H9 (cell line): Measurements from ENCODE around the gene AFG1L. TPM values are rescaled to one million over a fixed set of nuclear protein-coding genes. Genes with fewer than 3 reads are reported as not detected.

Experiments used
- DNase-seq: peaks from one replicate; pipeline ENCODE4 v3.0.0-alpha.2; 2017
- H2AFZ ChIP-seq: one replicate; pipeline ENCODE4 v1.6.1; 2013; ENCODE audit warnings: mild to moderate bottlenecking, low read length, control low read depth, moderate library complexity
- H2AK5ac ChIP-seq: 2 replicates; pipeline ENCODE4 v1.6.1; 2013; ENCODE audit warnings: low read length, control low read depth, mixed read lengths; ENCODE audit not compliant: insufficient read length
- H2BK120ac ChIP-seq: one replicate; pipeline ENCODE4 v1.6.1; 2013; ENCODE audit warnings: low read depth, mild to moderate bottlenecking, low read length, control low read depth, inconsistent platforms; ENCODE audit not compliant: poor library complexity, severe bottlenecking
- H2BK12ac ChIP-seq: 2 replicates; pipeline ENCODE4 v1.6.1; 2013; ENCODE audit warnings: low read length, control low read depth, mixed read lengths, low read depth; ENCODE audit not compliant: insufficient read length
- H2BK15ac ChIP-seq: 2 replicates; pipeline ENCODE4 v1.6.1; 2013; ENCODE audit warnings: low read depth, low read length, control low read depth
- H2BK20ac ChIP-seq: one replicate; pipeline ENCODE4 v1.6.1; 2013; ENCODE audit warnings: low read depth, mild to moderate bottlenecking, low read length, control low read depth, inconsistent platforms; ENCODE audit not compliant: poor library complexity, severe bottlenecking
- H2BK5ac ChIP-seq: 2 replicates; pipeline ENCODE4 v1.6.1; 2013; ENCODE audit warnings: low read length, control low read depth, mixed read lengths; ENCODE audit not compliant: insufficient read length
- H3K14ac ChIP-seq: 2 replicates; pipeline ENCODE4 v1.6.1; 2013; ENCODE audit warnings: low read length, control low read depth; ENCODE audit not compliant: insufficient read depth
- H3K18ac ChIP-seq: 2 replicates; pipeline ENCODE4 v1.6.1; 2013; ENCODE audit warnings: low read depth, mild to moderate bottlenecking, mixed read lengths, low read length, control low read depth; ENCODE audit not compliant: insufficient read length
- H3K23ac ChIP-seq: 2 replicates; pipeline ENCODE4 v1.6.1; 2013; ENCODE audit warnings: low read length, control low read depth, mixed read lengths, low read depth; ENCODE audit not compliant: insufficient read length
- H3K23me2 ChIP-seq: 2 replicates; pipeline ENCODE4 v1.6.1; 2013; ENCODE audit warnings: low read depth, mild to moderate bottlenecking, mixed read lengths, low read length, control low read depth; ENCODE audit not compliant: insufficient read length, poor library complexity, severe bottlenecking
- H3K27ac ChIP-seq: 2 replicates; pipeline ENCODE4 v1.5.1; 2013; ENCODE audit warnings: low read length, control low read depth, mixed read lengths, low read depth; ENCODE audit not compliant: insufficient read length
- H3K27me3 ChIP-seq: 2 replicates; pipeline ENCODE4 v1.6.1; 2013; ENCODE audit warnings: low read length, control low read depth, inconsistent platforms; ENCODE audit not compliant: insufficient read depth
- H3K4ac ChIP-seq: 2 replicates; pipeline ENCODE4 v1.6.1; 2013; ENCODE audit warnings: low read depth, mild to moderate bottlenecking, control low read depth, inconsistent platforms, low read length, moderate library complexity
- H3K4me1 ChIP-seq: 2 replicates; pipeline ENCODE4 v1.6.1; 2013; ENCODE audit warnings: low read length, control low read depth, inconsistent platforms; ENCODE audit not compliant: insufficient read depth
- H3K4me2 ChIP-seq: 2 replicates; pipeline ENCODE4 v1.6.1; 2013; ENCODE audit warnings: low read length, control low read depth, mixed read lengths; ENCODE audit not compliant: insufficient read length, insufficient read depth
- H3K56ac ChIP-seq: 2 replicates; pipeline ENCODE4 v1.6.1; 2013; ENCODE audit warnings: low read depth, mild to moderate bottlenecking, mixed read lengths, low read length, control low read depth; ENCODE audit not compliant: insufficient read length
- H3K79me1 ChIP-seq: 2 replicates; pipeline ENCODE4 v1.6.1; 2013; ENCODE audit warnings: low read depth, mild to moderate bottlenecking, moderate library complexity, low read length, control low read depth, inconsistent platforms; ENCODE audit not compliant: insufficient read depth, poor library complexity, severe bottlenecking
- H3K79me2 ChIP-seq: 2 replicates; pipeline ENCODE4 v1.6.1; 2013; ENCODE audit warnings: low read length, control low read depth, inconsistent platforms; ENCODE audit not compliant: insufficient read depth
- H3K9ac ChIP-seq: 2 replicates; pipeline ENCODE4 v1.6.1; 2013; ENCODE audit warnings: low read length, control low read depth, mixed read lengths; ENCODE audit not compliant: insufficient read length; ENCODE audit errors: extremely low read depth
- H3K9me3 ChIP-seq: one replicate; pipeline ENCODE4 v1.6.1; 2013; ENCODE audit warnings: low read depth, low read length, inconsistent platforms; ENCODE audit not compliant: control insufficient read depth
- H3T11ph ChIP-seq: one replicate; pipeline ENCODE4 v1.6.1; 2013; ENCODE audit warnings: mild to moderate bottlenecking, low read length, control low read depth, inconsistent platforms
- H4K20me1 ChIP-seq: one replicate; pipeline ENCODE4 v1.6.1; 2013; ENCODE audit not compliant: control insufficient read depth, insufficient read length, insufficient read depth
- H4K5ac ChIP-seq: 2 replicates; pipeline ENCODE4 v1.6.1; 2013; ENCODE audit warnings: low read depth, mild to moderate bottlenecking, mixed read lengths, low read length, control low read depth; ENCODE audit not compliant: insufficient read length
- H4K8ac ChIP-seq: replicated peaks from 2 replicates; pipeline ENCODE4 v1.6.1; 2013; ENCODE audit warnings: low read length, control low read depth, mixed read lengths, low read depth; ENCODE audit not compliant: insufficient read length
- H4K91ac ChIP-seq: 2 replicates; pipeline ENCODE4 v1.6.1; 2013; ENCODE audit warnings: low read depth, mild to moderate bottlenecking, moderate library complexity, mixed read lengths, low read length, control low read depth; ENCODE audit not compliant: insufficient read length
- H3K27ac Mint-ChIP-seq, 3 experiments: 2 replicates in 2 of 3; 3 replicates in 1 of 3; pipeline ENCODE4 v1.8.0; 2020 to 2021; ENCODE audit warnings: mixed read lengths in 3 of 3, mild to moderate bottlenecking in 1 of 3, moderate library complexity in 1 of 3
- H3K27me3 Mint-ChIP-seq: 2 replicates; pipeline ENCODE4 v1.8.0; 2021; ENCODE audit warnings: low read depth, mild to moderate bottlenecking, moderate library complexity, mixed read lengths
- H3K36me3 Mint-ChIP-seq, 3 experiments: 2 replicates in 2 of 3; 3 replicates in 1 of 3; pipeline ENCODE4 v1.8.0; 2020 to 2021; ENCODE audit warnings: low read depth in 3 of 3, mixed read lengths in 3 of 3; ENCODE audit not compliant: insufficient read depth in 1 of 3
- H3K4me1 Mint-ChIP-seq, 2 experiments: 2 replicates each; pipeline ENCODE4 v1.8.0; 2020; ENCODE audit warnings: mixed read lengths in 2 of 2
- H3K4me3 Mint-ChIP-seq, 2 experiments: 2 replicates in 1 of 2; 3 replicates in 1 of 2; pipeline ENCODE4 v1.8.0; 2020 to 2021; ENCODE audit warnings: mild to moderate bottlenecking in 2 of 2, mixed read lengths in 2 of 2, moderate library complexity in 1 of 2
- H3K9me3 Mint-ChIP-seq, 2 experiments: 2 replicates in 1 of 2; 3 replicates in 1 of 2; pipeline ENCODE4 v1.8.0; 2020; ENCODE audit warnings: mild to moderate bottlenecking in 2 of 2, mixed read lengths in 2 of 2, moderate library complexity in 1 of 2
- CTCF ChIP-seq: fragments of 200-600 bp; sonication (generic); conservative IDR thresholded peaks from 3 replicates; pipeline ENCODE4 v1.8.0; 2021; ENCODE audit warnings: antibody characterized with exemption, mild to moderate bottlenecking
- WGBS: extraction: QIAGEN DNeasy Blood & Tissue Kit; methylation state at CpG from one replicate; pipeline ENCODE4 v1.1.7; 2013; ENCODE audit warnings: missing lambda C conversion rate, low lambda C conversion rate, mixed read lengths; ENCODE audit not compliant: insufficient read length; ENCODE audit errors: extremely low coverage; 5-methylcytosine and 5-hydroxymethylcytosine counted together
- total RNA-seq: library from RNA; stranded (reverse); gene quantifications from 2 replicates; pipeline ENCODE4 v1.2.1, GENCODE V29; 2021

The AFG1L gene
- total RNA-seq, 1 experiment from 2014 or later = 4.7 TPM

- Histone ChIP-seq H2BK12ac (no peak overlapping the region), H3K79me2 (no peaks in the 10 kb centered on the region), H3K4me1 (no peaks in the 10 kb centered on the region; the same call in 1 of the 2 replicates), H4K5ac (no peak overlapping the region), H2BK15ac (no peak overlapping the region), H4K8ac (no peak overlapping the region), H3K27ac (no peak overlapping the region), H3K9me3 (no peaks in the 10 kb centered on the region), H3K9ac (no peak overlapping the region), H3K27me3 (no peaks in the 10 kb centered on the region), H3K4me2 (no peak overlapping the region), H2BK5ac (no peak overlapping the region), H3K14ac (no peak overlapping the region), H2AK5ac (no peak overlapping the region), H3K18ac (no peak overlapping the region), H2BK20ac (no peak overlapping the region), H3K23ac (no peak overlapping the region), H3K23me2 (no peaks in the 10 kb centered on the region), H2AFZ (no peak overlapping the region), H3K79me1 (no peaks in the 10 kb centered on the region), H4K20me1 (no peaks in the 10 kb centered on the region), H3K4ac (no peak overlapping the region), H3T11ph (no peak overlapping the region), H3K56ac (no peak overlapping the region), H2BK120ac (no peak overlapping the region), H4K91ac (no peak overlapping the region)
- Mint-ChIP-seq H3K4me1 (peaks cover 16 to 24% of the 10 kb centered on the region in 2 experiments), H3K27me3 (no peaks in the 10 kb centered on the region), H3K4me3 (no peak overlapping the region), H3K9me3 (peaks cover 0 to 3% of the 10 kb centered on the region in 2 experiments; a peak in 1 of 5 replicates), H3K36me3 (no peaks in the 10 kb centered on the region; a peak in 1 of 7 replicates), H3K27ac (peak overlapping the region in 2 of 3 experiments; percentile 3 to 17; a peak in 1 of 7 replicates)
- no CpG with 5 or more reads among the region's 5 CpGs for WGBS
- TF ChIP-seq CTCF = no peak
- DNase-seq = no peak
Measured at GRCh38 chr6:108464418-108465097, 169.7 kb downstream of the AFG1L start.
